Neural progenitor cell (in vitro differentiated cells): ENCODE measurements around the gene GPR137B. TPM values are rescaled to one million over a fixed set of nuclear protein-coding genes. Genes with fewer than 3 reads are reported as not detected.

ENCODE experiments used
- DNase-seq: peaks from one replicate; pipeline ENCODE4 v3.0.0-alpha.2; 2016; ENCODE audit warnings: low spot score
- H2AFZ ChIP-seq: fragments of 200-600 bp; sonication (generic); replicated peaks from 2 replicates; pipeline ENCODE4 v1.6.1; 2016; ENCODE audit warnings: antibody characterized with exemption
- H3F3A ChIP-seq: fragments of 200-600 bp; sonication (generic); 2 replicates; pipeline ENCODE4 v1.6.1; 2016; ENCODE audit warnings: antibody characterized with exemption, low read depth
- H3K27ac ChIP-seq: fragments of 200-600 bp; sonication (generic); 2 replicates; pipeline ENCODE4 v1.5.1; 2016; ENCODE audit warnings: mild to moderate bottlenecking
- H3K27me3 ChIP-seq: fragments of 200-600 bp; sonication (generic); 2 replicates; pipeline ENCODE4 v1.6.1; 2016; ENCODE audit warnings: mild to moderate bottlenecking, moderate library complexity
- H3K36me3 ChIP-seq: fragments of 200-600 bp; sonication (generic); 2 replicates; pipeline ENCODE4 v1.5.1; 2016
- H3K4me1 ChIP-seq: fragments of 200-600 bp; sonication (generic); 2 replicates; pipeline ENCODE4 v1.6.1; 2016; ENCODE audit warnings: mixed run types
- H3K4me2 ChIP-seq: fragments of 200-600 bp; sonication (generic); 2 replicates; pipeline ENCODE4 v1.6.1; 2016
- H3K4me3 ChIP-seq: fragments of 200-600 bp; sonication (generic); 2 replicates; pipeline ENCODE4 v1.5.1; 2016
- H3K79me2 ChIP-seq: fragments of 200-600 bp; sonication (generic); 2 replicates; pipeline ENCODE4 v1.6.1; 2016; ENCODE audit warnings: low read depth
- H3K9ac ChIP-seq: fragments of 200-600 bp; sonication (generic); 2 replicates; pipeline ENCODE4 v1.6.1; 2016
- H3K9me3 ChIP-seq: fragments of 200-600 bp; sonication (generic); 2 replicates; pipeline ENCODE4 v1.5.1; 2016; ENCODE audit warnings: low read depth
- H4K20me1 ChIP-seq: fragments of 200-600 bp; sonication (generic); 2 replicates; pipeline ENCODE4 v1.6.1; 2016; ENCODE audit warnings: low read depth
- H3K27ac Mint-ChIP-seq: 3 replicates; pipeline ENCODE4 v1.8.0; 2021; ENCODE audit warnings: mixed read lengths
- H3K27me3 Mint-ChIP-seq: 2 replicates; pipeline ENCODE4 v1.8.0; 2022; ENCODE audit warnings: low read depth, mild to moderate bottlenecking, inconsistent platforms, moderate library complexity, mixed read lengths; ENCODE audit not compliant: insufficient read depth
- H3K36me3 Mint-ChIP-seq: 3 replicates; pipeline ENCODE4 v1.8.0; 2021; ENCODE audit warnings: mixed read lengths
- H3K4me1 Mint-ChIP-seq: 3 replicates; pipeline ENCODE4 v1.8.0; 2021; ENCODE audit warnings: mixed read lengths
- H3K4me3 Mint-ChIP-seq: 3 replicates; pipeline ENCODE4 v1.8.0; 2021; ENCODE audit warnings: mild to moderate bottlenecking, moderate library complexity, mixed read lengths
- H3K9me3 Mint-ChIP-seq: 3 replicates; pipeline ENCODE4 v1.8.0; 2020; ENCODE audit warnings: mixed read lengths
- EZH2 ChIP-seq: fragments of 200-600 bp; sonication (generic); IDR thresholded peaks from 2 replicates; pipeline ENCODE4 v1.6.1; 2017; ENCODE audit warnings: antibody characterized with exemption, mild to moderate bottlenecking, moderate library complexity
- EZH2phosphoT487 ChIP-seq: fragments of 200-600 bp; sonication (generic); IDR thresholded peaks from 2 replicates; pipeline ENCODE4 v1.6.1; 2017; ENCODE audit warnings: antibody characterized with exemption
- total RNA-seq: library from RNA; depleted of rRNA; stranded (reverse); fragments of >200 nt; gene quantifications from 2 replicates; pipeline ENCODE4 v1.2.3, GENCODE V29; 2015; ENCODE audit warnings: low replicate concordance
- TF ChIP-seq, protein P1 (sequence below): fragments of 200-600 bp; sonication (generic); IDR thresholded peaks from 2 replicates; pipeline ENCODE4 v1.5.1; 2017; ENCODE audit warnings: antibody characterized with exemption, mild to moderate bottlenecking

Gene GPR137B
- total RNA-seq, 1 donor from 2014 or later = 4.3 TPM

DNA sequence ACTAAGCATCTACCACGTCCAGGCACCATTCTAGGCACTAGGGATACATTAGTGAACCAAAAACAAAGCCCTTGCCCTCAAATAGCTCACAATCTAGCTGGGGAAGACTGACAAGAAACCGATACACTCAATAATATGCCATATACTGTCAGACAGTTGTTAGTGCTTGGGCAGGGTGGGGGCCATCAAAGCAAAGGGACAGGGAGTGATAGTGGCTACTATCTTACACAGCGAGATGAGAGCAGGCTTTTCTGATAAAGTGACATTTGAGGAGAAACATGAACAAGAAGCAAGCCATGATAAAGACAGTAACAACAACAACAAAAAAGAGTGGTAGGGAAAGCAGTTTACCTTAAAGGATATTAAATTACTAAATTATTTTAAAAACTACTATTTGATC is 98.3 kb downstream of the GPR137B start:
- no peak for DNase-seq
- H3K27ac Mint-ChIP-seq = no peak overlapping the region
- Histone ChIP-seq H3K9me3 (no peaks in the 10 kb centered on the region), H2AFZ (no peak overlapping the region), H3K4me1 (no peaks in the 10 kb centered on the region), H3K27me3 (no peaks in the 10 kb centered on the region), H3K9ac (no peak overlapping the region), H3F3A (no peaks in the 10 kb centered on the region), H3K36me3 (no peaks in the 10 kb centered on the region), H3K4me3 (no peak overlapping the region), H4K20me1 (no peaks in the 10 kb centered on the region), H3K27ac (no peak overlapping the region), H3K79me2 (no peaks in the 10 kb centered on the region), H3K4me2 (no peak overlapping the region)
- H3K4me3 Mint-ChIP-seq = no peak overlapping the region
- no peaks in the 10 kb centered on the region for H3K4me1 Mint-ChIP-seq
- peaks cover 2% of the 10 kb centered on the region for H3K27me3 Mint-ChIP-seq
- no peaks in the 10 kb centered on the region for H3K9me3 Mint-ChIP-seq
- TF ChIP-seq EZH2phosphoT487 (no peak), EZH2 (no peak)
- TF ChIP-seq, protein P1, sequence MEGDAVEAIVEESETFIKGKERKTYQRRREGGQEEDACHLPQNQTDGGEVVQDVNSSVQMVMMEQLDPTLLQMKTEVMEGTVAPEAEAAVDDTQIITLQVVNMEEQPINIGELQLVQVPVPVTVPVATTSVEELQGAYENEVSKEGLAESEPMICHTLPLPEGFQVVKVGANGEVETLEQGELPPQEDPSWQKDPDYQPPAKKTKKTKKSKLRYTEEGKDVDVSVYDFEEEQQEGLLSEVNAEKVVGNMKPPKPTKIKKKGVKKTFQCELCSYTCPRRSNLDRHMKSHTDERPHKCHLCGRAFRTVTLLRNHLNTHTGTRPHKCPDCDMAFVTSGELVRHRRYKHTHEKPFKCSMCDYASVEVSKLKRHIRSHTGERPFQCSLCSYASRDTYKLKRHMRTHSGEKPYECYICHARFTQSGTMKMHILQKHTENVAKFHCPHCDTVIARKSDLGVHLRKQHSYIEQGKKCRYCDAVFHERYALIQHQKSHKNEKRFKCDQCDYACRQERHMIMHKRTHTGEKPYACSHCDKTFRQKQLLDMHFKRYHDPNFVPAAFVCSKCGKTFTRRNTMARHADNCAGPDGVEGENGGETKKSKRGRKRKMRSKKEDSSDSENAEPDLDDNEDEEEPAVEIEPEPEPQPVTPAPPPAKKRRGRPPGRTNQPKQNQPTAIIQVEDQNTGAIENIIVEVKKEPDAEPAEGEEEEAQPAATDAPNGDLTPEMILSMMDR = no peak
- no peaks in the 10 kb centered on the region for H3K36me3 Mint-ChIP-seq

DNA sequence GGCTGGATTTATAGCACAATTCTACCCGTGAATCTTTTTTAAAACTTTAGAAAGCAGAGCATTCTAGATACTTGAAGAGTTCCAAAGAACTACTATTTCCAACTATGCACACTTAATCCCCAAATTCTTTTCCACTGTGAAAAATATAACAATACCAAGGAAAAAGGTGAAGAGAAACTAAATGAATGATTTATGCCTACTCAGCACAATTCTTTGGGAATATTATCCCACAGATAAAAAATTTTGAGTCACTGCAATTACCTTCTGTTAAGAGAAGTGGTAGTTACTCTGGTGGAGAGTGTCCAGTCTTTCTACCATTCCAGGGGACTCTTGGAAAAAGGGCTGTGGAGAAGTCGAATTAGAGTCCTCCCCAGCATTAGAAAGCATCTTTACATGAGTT is 100.2 kb downstream of the GPR137B start:
- Histone ChIP-seq H3K27ac (no peak overlapping the region), H3K9ac (no peak overlapping the region), H3K4me2 (no peak overlapping the region), H3K4me3 (no peak overlapping the region), H3K79me2 (no peaks in the 10 kb centered on the region), H3F3A (no peaks in the 10 kb centered on the region), H3K4me1 (no peaks in the 10 kb centered on the region), H2AFZ (no peak overlapping the region), H3K27me3 (no peaks in the 10 kb centered on the region), H4K20me1 (no peaks in the 10 kb centered on the region), H3K9me3 (no peaks in the 10 kb centered on the region), H3K36me3 (no peaks in the 10 kb centered on the region)
- no peaks in the 10 kb centered on the region for H3K4me1 Mint-ChIP-seq
- H3K27me3 Mint-ChIP-seq = peaks cover 2% of the 10 kb centered on the region
- DNase-seq = no peak
- TF ChIP-seq EZH2 (no peak), EZH2phosphoT487 (no peak)
- TF ChIP-seq, protein P1 = no peak
- H3K36me3 Mint-ChIP-seq = no peaks in the 10 kb centered on the region
- no peak overlapping the region for H3K27ac Mint-ChIP-seq
- no peaks in the 10 kb centered on the region for H3K9me3 Mint-ChIP-seq
- H3K4me3 Mint-ChIP-seq = no peak overlapping the region

DNA sequence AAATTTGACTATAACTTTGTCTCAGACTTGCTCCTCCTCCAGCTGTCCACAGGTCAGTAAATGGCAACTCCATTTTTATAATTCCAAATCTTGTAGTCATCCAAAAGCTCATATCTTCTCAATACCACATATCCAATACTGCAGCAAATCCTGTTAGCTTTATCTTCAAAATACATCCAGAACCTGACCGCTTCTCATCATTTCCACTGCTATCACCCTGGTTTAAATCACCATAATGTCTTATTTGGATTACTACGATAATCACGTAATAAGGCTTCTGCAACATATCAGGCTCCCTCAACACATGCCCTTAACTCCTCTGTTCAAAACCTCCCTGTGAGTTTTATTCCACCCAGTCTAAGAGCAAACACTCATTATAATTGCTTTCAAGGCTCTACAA is 104.9 kb downstream of the GPR137B start:
- no peak for DNase-seq
- Histone ChIP-seq H3K9ac (no peak overlapping the region), H3K27me3 (no peaks in the 10 kb centered on the region), H3K4me1 (no peaks in the 10 kb centered on the region), H2AFZ (no peak overlapping the region), H3K79me2 (no peaks in the 10 kb centered on the region), H3K9me3 (no peaks in the 10 kb centered on the region), H3K4me2 (no peak overlapping the region), H3K4me3 (no peak overlapping the region), H4K20me1 (no peaks in the 10 kb centered on the region), H3F3A (no peaks in the 10 kb centered on the region), H3K36me3 (no peaks in the 10 kb centered on the region), H3K27ac (no peak overlapping the region)
- H3K36me3 Mint-ChIP-seq = no peaks in the 10 kb centered on the region
- no peak overlapping the region for H3K27ac Mint-ChIP-seq
- no peaks in the 10 kb centered on the region for H3K4me1 Mint-ChIP-seq
- H3K4me3 Mint-ChIP-seq = no peak overlapping the region
- no peak for TF ChIP-seq EZH2phosphoT487
- no peak for TF ChIP-seq EZH2
- TF ChIP-seq, protein P1 = no peak
- H3K27me3 Mint-ChIP-seq = no peaks in the 10 kb centered on the region
- no peaks in the 10 kb centered on the region for H3K9me3 Mint-ChIP-seq

DNA sequence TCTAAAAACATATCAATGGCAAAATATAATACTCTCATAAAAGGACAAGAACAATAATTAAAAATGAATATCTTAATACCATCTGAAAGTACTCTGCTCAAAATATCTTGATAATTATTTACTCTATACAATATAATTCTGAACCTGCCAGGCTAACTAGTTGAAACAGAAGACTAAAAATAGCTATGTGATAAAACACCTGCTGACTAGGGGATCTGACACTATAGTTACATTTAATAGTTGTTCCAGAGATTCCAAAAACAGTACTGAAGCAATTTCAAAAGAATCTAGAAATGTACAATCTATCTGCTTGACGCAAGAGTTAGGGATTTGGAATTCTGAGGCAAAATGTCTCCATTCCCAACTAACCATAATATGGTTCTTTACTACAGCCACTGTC is 109.2 kb downstream of the GPR137B start:
- Histone ChIP-seq H3K27me3 (no peaks in the 10 kb centered on the region), H2AFZ (no peak overlapping the region), H3K79me2 (no peaks in the 10 kb centered on the region), H3K4me3 (no peak overlapping the region), H3K4me1 (no peaks in the 10 kb centered on the region), H3K36me3 (no peaks in the 10 kb centered on the region), H3K9ac (no peak overlapping the region), H3K9me3 (no peaks in the 10 kb centered on the region), H3K4me2 (no peak overlapping the region), H4K20me1 (no peaks in the 10 kb centered on the region), H3F3A (no peaks in the 10 kb centered on the region), H3K27ac (no peak overlapping the region)
- Mint-ChIP-seq H3K9me3 (no peaks in the 10 kb centered on the region), H3K4me1 (no peaks in the 10 kb centered on the region), H3K27ac (no peak overlapping the region), H3K4me3 (no peak overlapping the region), H3K36me3 (no peaks in the 10 kb centered on the region), H3K27me3 (peaks cover 3% of the 10 kb centered on the region)
- DNase-seq = no peak
- no peak for TF ChIP-seq EZH2phosphoT487
- no peak for TF ChIP-seq EZH2
- TF ChIP-seq, protein P1 = no peak
